MM.1S (cell line): ENCODE measurements around the gene ANTXR1.

Source experiments
- DNase-seq: peaks from one replicate; pipeline ENCODE4 v3.0.0-alpha.2; 2015
- H2AFZ ChIP-seq: fragments of 300-600 bp; sonication (generic); 2 replicates; pipeline ENCODE4 v1.6.0; 2016; ENCODE audit warnings: antibody characterized with exemption, low read length
- H3F3A ChIP-seq: fragments of 300-600 bp; sonication (generic); 2 replicates; pipeline ENCODE4 v1.6.1; 2016; ENCODE audit warnings: mild to moderate bottlenecking, antibody characterized with exemption, low read length, moderate library complexity, mixed read lengths; ENCODE audit not compliant: insufficient read depth
- H3K27ac ChIP-seq: fragments of 300-600 bp; sonication (generic); 2 replicates; pipeline ENCODE4 v1.5.1; 2016; ENCODE audit warnings: mild to moderate bottlenecking, low read length
- H3K27me3 ChIP-seq: fragments of 300-600 bp; sonication (generic); replicated peaks from 2 replicates; pipeline ENCODE4 v1.6.0; 2016; ENCODE audit warnings: low read length; ENCODE audit not compliant: insufficient read depth
- H3K36me3 ChIP-seq: fragments of 300-600 bp; sonication (generic); replicated peaks from 2 replicates; pipeline ENCODE4 v1.6.1; 2016; ENCODE audit warnings: mild to moderate bottlenecking, low read length, mixed read lengths; ENCODE audit not compliant: insufficient read depth
- H3K4me1 ChIP-seq: fragments of 300-600 bp; sonication (generic); 2 replicates; pipeline ENCODE4 v1.6.1; 2016; ENCODE audit warnings: low read length, mixed read lengths
- H3K4me2 ChIP-seq: fragments of 300-600 bp; sonication (generic); 2 replicates; pipeline ENCODE4 v1.6.0; 2016; ENCODE audit warnings: low read depth, low read length
- H3K4me3 ChIP-seq: fragments of 300-600 bp; sonication (generic); 2 replicates; pipeline ENCODE4 v1.5.1; 2016; ENCODE audit warnings: low read length, mixed read lengths
- H3K79me2 ChIP-seq: fragments of 300-600 bp; sonication (generic); 2 replicates; pipeline ENCODE4 v1.6.1; 2016; ENCODE audit warnings: mixed run types, low read length, mixed read lengths
- H3K9ac ChIP-seq: fragments of 300-600 bp; sonication (generic); 2 replicates; pipeline ENCODE4 v1.6.1; 2016; ENCODE audit warnings: low read length, mixed read lengths
- H3K9me2 ChIP-seq: fragments of 300-600 bp; sonication (generic); replicated peaks from 2 replicates; pipeline ENCODE4 v1.6.1; 2016; ENCODE audit warnings: mild to moderate bottlenecking, low read length, mixed read lengths; ENCODE audit not compliant: insufficient read depth
- H3K9me3 ChIP-seq: fragments of 300-600 bp; sonication (generic); replicated peaks from 2 replicates; pipeline ENCODE4 v1.6.1; 2016; ENCODE audit warnings: mild to moderate bottlenecking, low read length, mixed read lengths; ENCODE audit not compliant: insufficient read depth
- H4K20me1 ChIP-seq: fragments of 300-600 bp; sonication (generic); 2 replicates; pipeline ENCODE4 v1.6.1; 2016; ENCODE audit warnings: mild to moderate bottlenecking, low read length, moderate library complexity, mixed read lengths; ENCODE audit not compliant: insufficient read depth
- CTCF ChIP-seq: fragments of 300-600 bp; sonication (generic); IDR thresholded peaks from 2 replicates; pipeline ENCODE4 v1.5.1; 2016; ENCODE audit warnings: antibody characterized with exemption, low read length, mixed read lengths
- EZH2 ChIP-seq: fragments of 300-600 bp; sonication (generic); optimal IDR thresholded peaks from 2 replicates; pipeline ENCODE3; 2017; ENCODE audit warnings: low read depth, mild to moderate bottlenecking, antibody characterized with exemption, low read length, mixed read lengths
- EZH2phosphoT487 ChIP-seq: fragments of 300-600 bp; sonication (generic); IDR thresholded peaks from 2 replicates; pipeline ENCODE4 v1.6.1; 2018; ENCODE audit warnings: antibody characterized with exemption, low read length

The ANTXR1 gene

GRCh38 chr2:68977453-68977852 is 35.5 kb upstream of the ANTXR1 start:
- TF ChIP-seq EZH2phosphoT487 (no peak), EZH2 (no peak), CTCF (no peak)
- Histone ChIP-seq H3K4me1 (no peaks in the 10 kb centered on the region), H3K9me3 (no peaks in the 10 kb centered on the region), H2AFZ (no peak overlapping the region), H3K79me2 (no peaks in the 10 kb centered on the region), H3K4me3 (no peak overlapping the region), H4K20me1 (no peaks in the 10 kb centered on the region), H3K27me3 (no peaks in the 10 kb centered on the region), H3F3A (no peaks in the 10 kb centered on the region), H3K9me2 (no peaks in the 10 kb centered on the region), H3K9ac (no peak overlapping the region), H3K27ac (no peak overlapping the region), H3K4me2 (no peak overlapping the region), H3K36me3 (no peaks in the 10 kb centered on the region)
- no peak for DNase-seq

GRCh38 chr2:68978098-68978497 is 34.9 kb upstream of the ANTXR1 start:
- Histone ChIP-seq H3K27ac (no peak overlapping the region), H3K79me2 (no peaks in the 10 kb centered on the region), H3F3A (no peaks in the 10 kb centered on the region), H3K4me1 (no peaks in the 10 kb centered on the region), H3K9me2 (no peaks in the 10 kb centered on the region), H3K36me3 (no peaks in the 10 kb centered on the region), H3K9ac (no peak overlapping the region), H2AFZ (no peak overlapping the region), H3K4me2 (no peak overlapping the region), H4K20me1 (no peaks in the 10 kb centered on the region), H3K9me3 (no peaks in the 10 kb centered on the region), H3K4me3 (no peak overlapping the region), H3K27me3 (no peaks in the 10 kb centered on the region)
- DNase-seq = no peak
- TF ChIP-seq EZH2 = no peak
- TF ChIP-seq EZH2phosphoT487 = no peak
- TF ChIP-seq CTCF = no peak

GRCh38 chr2:68980956-68981355 is 32.0 kb upstream of the ANTXR1 start:
- H3K4me1 ChIP-seq = no peaks in the 10 kb centered on the region
- no peaks in the 10 kb centered on the region for H3K36me3 ChIP-seq
- no peak overlapping the region for H3K27ac ChIP-seq
- no peak overlapping the region for H3K9ac ChIP-seq
- H3K27me3 ChIP-seq = no peaks in the 10 kb centered on the region
- no peak overlapping the region for H2AFZ ChIP-seq
- no peak for DNase-seq
- no peaks in the 10 kb centered on the region for H3F3A ChIP-seq
- no peaks in the 10 kb centered on the region for H3K9me2 ChIP-seq
- H3K4me2 ChIP-seq = no peak overlapping the region
- TF ChIP-seq EZH2phosphoT487 (no peak), CTCF (no peak), EZH2 (no peak)
- H3K79me2 ChIP-seq = no peaks in the 10 kb centered on the region
- H3K9me3 ChIP-seq = no peaks in the 10 kb centered on the region
- H3K4me3 ChIP-seq = no peak overlapping the region
- H4K20me1 ChIP-seq = no peaks in the 10 kb centered on the region
